Lower leg skin (tissue), 4 donors: ENCODE results near the gene MUC4. TPM values are rescaled to one million over a fixed set of nuclear protein-coding genes. Genes with fewer than 3 reads are reported as not detected.
A peak's percentile ranks its signal among the peaks of the same experiment; 100 is the strongest.
"Not testable (repeated sequence)": the region's sequence is repeated elsewhere in the genome, so short reads cannot be mapped to it uniquely, and the experiment has no call there.

Experiments
- DNase-seq, 2 donors: peaks; one replicate each; pipeline ENCODE4 v3.0.0-alpha.2; 2019; ENCODE audit warnings: low spot score in 2 of 2
- H3K4me3 ChIP-seq: fragments of 200-600 bp; sonication (generic); 2 replicates; pipeline ENCODE4 v1.5.1; 2017; ENCODE audit warnings: mild to moderate bottlenecking, low read depth; ENCODE audit not compliant: poor library complexity, severe bottlenecking
- CTCF ChIP-seq, 3 donors: fragments of 450-650 bp; IDR thresholded peaks; one replicate each; pipeline ENCODE4 v1.5.1; 2016; ENCODE audit warnings: antibody characterized with exemption in 3 of 3, mild to moderate bottlenecking in 3 of 3, moderate library complexity in 2 of 3
- POLR2A ChIP-seq, 2 donors: fragments of 450-650 bp; IDR thresholded peaks; one replicate each; pipeline ENCODE4 v1.6.1; 2016 to 2017; ENCODE audit warnings: antibody characterized with exemption in 2 of 2, mild to moderate bottlenecking in 1 of 2, moderate library complexity in 1 of 2
- WGBS, 2 donors: methylation state at CpG; one replicate each; pipeline ENCODE4 v1.1.5; 2018; 5-methylcytosine and 5-hydroxymethylcytosine counted together
- intact Hi-C: fragments of 100-400 bp; cut with DNase I; formaldehyde crosslinking; loops from one replicate; pipeline ENCODE4 v1.15.0; 2023; ENCODE audit warnings: low total_unique reads
- total RNA-seq, 4 donors: library from RNA; depleted of rRNA; stranded (reverse); fragments of >200 nt; gene quantifications; one replicate each; pipeline ENCODE4 v1.1.0, GENCODE V29; 2016

The MUC4 gene
- total RNA-seq, 4 donors from 2014 or later: not detected

GRCh38 chr3:195788711-195789581 is 22.8 kb downstream of the MUC4 start:
- H3K4me3 ChIP-seq: no peak overlapping the region
- intact Hi-C loops: no loop called here
- 90 to 92% methylated on average over 21 to 25 of the region's 26 CpGs for WGBS, 2 donors
- no peak for TF ChIP-seq POLR2A (IDR thresholded peaks at IDR 0.05)
- no peak for TF ChIP-seq CTCF (IDR thresholded peaks at IDR 0.05)
- no peak for DNase-seq

- DNase-seq, intact Hi-C loops: not testable (repeated sequence)
Measured at GRCh38 chr3:195785781-195786405, 25.8 kb downstream of the MUC4 start.

GRCh38 chr3:195784031-195784430 is 27.7 kb downstream of the MUC4 start:
- intact Hi-C loops: not testable (repeated sequence)
- 89 to 90% methylated on average over 14 of the region's 14 CpGs for WGBS, 2 donors

More at GRCh38 chr3:195785781-195786405, 25.8 kb downstream of the MUC4 start:
- H3K4me3 ChIP-seq: not testable (repeated sequence)
- 89% methylated on average over 21 of the region's 21 CpGs for WGBS, 2 donors

GRCh38 chr3:195781236-195781635 is 30.5 kb downstream of the MUC4 start:
- H3K4me3 ChIP-seq, DNase-seq, intact Hi-C loops: not testable (repeated sequence)
- 76 to 83% methylated on average over 12 of the region's 12 CpGs for WGBS, 2 donors

More at GRCh38 chr3:195784031-195784430, 27.7 kb downstream of the MUC4 start:
- DNase-seq, H3K4me3 ChIP-seq: not testable (repeated sequence)

- 81 to 85% methylated on average over 11 of the region's 11 CpGs for WGBS, 2 donors
- H3K4me3 ChIP-seq: no peak overlapping the region
- TF ChIP-seq POLR2A (IDR thresholded peaks at IDR 0.05): no peak
- TF ChIP-seq CTCF (IDR thresholded peaks at IDR 0.05): no peak
- intact Hi-C loops: no loop called here
- no peak for DNase-seq
Measured at GRCh38 chr3:195777975-195778374, 33.8 kb downstream of the MUC4 start.

- WGBS, 2 donors: 31 to 46% methylated on average over 13 of the region's 13 CpGs
- no peak overlapping the region for H3K4me3 ChIP-seq
- no peak for DNase-seq
- TF ChIP-seq CTCF (IDR thresholded peaks at IDR 0.05) (no peak), POLR2A (IDR thresholded peaks at IDR 0.05) (no peak)
- intact Hi-C loops: no loop called here
Measured at GRCh38 chr3:195774917-195775316, 36.8 kb downstream of the MUC4 start.

- 86 to 90% methylated on average over 23 of the region's 23 CpGs for WGBS, 2 donors
- TF ChIP-seq CTCF (IDR thresholded peaks at IDR 0.05) (no peak), POLR2A (IDR thresholded peaks at IDR 0.05) (no peak)
- DNase-seq: peak in 1 of 2 donors; percentile 52
- no peak overlapping the region for H3K4me3 ChIP-seq
- intact Hi-C loops: no loop called here
Measured at GRCh38 chr3:195773956-195774537, 37.7 kb downstream of the MUC4 start.
